IPS-18a (cell line): ENCODE measurements around the gene SPARCL1.

Experiments
- H3K27ac ChIP-seq: one replicate; pipeline ENCODE4 v1.5.1; 2013; ENCODE audit warnings: low read length
- H3K27me3 ChIP-seq: one replicate; pipeline ENCODE4 v1.6.1; 2013; ENCODE audit warnings: mild to moderate bottlenecking, low read length; ENCODE audit not compliant: control insufficient read depth, insufficient read depth
- H3K36me3 ChIP-seq: one replicate; pipeline ENCODE4 v1.6.1; 2013; ENCODE audit warnings: low read depth, low read length; ENCODE audit not compliant: control insufficient read depth
- H3K4me1 ChIP-seq: one replicate; pipeline ENCODE4 v1.6.1; 2013; ENCODE audit warnings: low read depth, low read length; ENCODE audit not compliant: control insufficient read depth
- H3K4me3 ChIP-seq: one replicate; pipeline ENCODE4 v1.5.1; 2013; ENCODE audit warnings: low read length
- H3K9ac ChIP-seq: one replicate; pipeline ENCODE4 v1.6.1; 2013; ENCODE audit warnings: mild to moderate bottlenecking, low read length, moderate library complexity
- H3K9me3 ChIP-seq: one replicate; pipeline ENCODE4 v1.6.1; 2013; ENCODE audit warnings: low read depth, low read length; ENCODE audit not compliant: control insufficient read depth

SPARCL1 gene

DNA sequence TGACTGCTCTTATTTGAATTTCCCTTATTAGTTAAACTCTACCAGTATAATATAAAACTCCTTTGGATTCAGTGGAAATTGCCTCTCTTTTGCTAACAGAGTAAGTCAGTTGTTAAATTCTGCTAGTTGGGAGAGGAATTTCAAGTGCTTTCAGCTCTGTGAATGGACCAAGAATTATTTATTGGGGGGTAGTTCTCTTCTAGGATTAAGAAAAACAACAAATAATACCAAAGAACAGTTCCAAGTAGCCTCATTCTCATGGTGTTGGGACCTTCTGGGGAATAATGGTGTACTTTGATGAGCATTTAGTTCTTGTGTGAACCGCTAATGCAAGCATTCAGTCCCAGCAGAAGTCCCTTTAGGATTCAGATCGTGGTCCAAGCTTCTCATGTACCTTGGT, 11.6 kb downstream of the SPARCL1 start:
- H3K27me3 ChIP-seq: peaks cover 30% of the 10 kb centered on the region
- H3K9ac ChIP-seq: no peak overlapping the region
- no peak overlapping the region for H3K27ac ChIP-seq
- no peaks in the 10 kb centered on the region for H3K9me3 ChIP-seq
- no peaks in the 10 kb centered on the region for H3K36me3 ChIP-seq
- H3K4me1 ChIP-seq: peaks cover 5% of the 10 kb centered on the region
- H3K4me3 ChIP-seq: no peak overlapping the region

DNA sequence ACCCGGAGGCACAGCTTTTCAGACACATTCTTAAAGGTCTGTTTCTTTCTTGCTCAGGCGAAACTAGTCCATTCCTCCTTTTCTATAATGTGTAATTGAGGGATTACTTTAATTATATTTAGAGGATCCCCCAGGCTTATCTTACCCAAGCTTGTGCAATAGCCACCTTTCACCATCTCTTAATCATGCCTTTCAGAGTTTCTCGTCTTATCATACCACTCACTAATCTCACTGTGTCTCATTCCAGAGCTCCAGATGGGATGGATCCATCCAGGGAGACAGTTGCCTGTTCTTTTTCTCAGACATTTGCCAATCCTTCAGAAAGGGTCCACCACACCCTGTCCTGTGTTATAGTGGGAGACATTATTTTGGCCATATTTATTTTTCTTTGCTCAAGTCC, 12.5 kb downstream of the SPARCL1 start:
- peaks cover 5% of the 10 kb centered on the region for H3K4me1 ChIP-seq
- H3K9me3 ChIP-seq: no peaks in the 10 kb centered on the region

DNA sequence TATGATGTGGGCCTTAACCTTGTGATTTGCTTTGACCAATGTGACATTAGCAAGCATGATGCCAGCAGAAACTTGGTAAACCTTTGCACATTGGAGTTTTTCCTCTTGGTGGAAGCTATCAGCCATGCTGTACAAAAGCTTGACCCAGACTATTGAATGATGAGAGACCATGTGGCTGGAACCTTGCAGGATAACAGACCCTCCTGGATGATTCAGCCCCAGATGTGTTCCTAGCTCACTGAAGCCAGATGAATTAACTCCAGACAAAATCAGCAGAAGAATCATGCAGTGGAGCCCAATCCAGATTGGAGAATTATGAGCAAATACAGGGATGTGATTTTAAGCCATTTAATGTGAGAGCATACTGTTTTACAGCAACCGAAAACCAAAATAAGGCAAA, 16.8 kb downstream of the SPARCL1 start:
- Histone ChIP-seq H3K4me1 (no peaks in the 10 kb centered on the region), H3K9me3 (no peaks in the 10 kb centered on the region), H3K9ac (no peak overlapping the region), H3K36me3 (no peaks in the 10 kb centered on the region), H3K27me3 (no peaks in the 10 kb centered on the region), H3K4me3 (no peak overlapping the region), H3K27ac (no peak overlapping the region)

More for the DNA sequence above, 12.5 kb downstream of the SPARCL1 start:
- no peak overlapping the region for H3K27ac ChIP-seq
- no peak overlapping the region for H3K9ac ChIP-seq
- peaks cover 20% of the 10 kb centered on the region for H3K27me3 ChIP-seq
- no peaks in the 10 kb centered on the region for H3K36me3 ChIP-seq
- no peak overlapping the region for H3K4me3 ChIP-seq

DNA sequence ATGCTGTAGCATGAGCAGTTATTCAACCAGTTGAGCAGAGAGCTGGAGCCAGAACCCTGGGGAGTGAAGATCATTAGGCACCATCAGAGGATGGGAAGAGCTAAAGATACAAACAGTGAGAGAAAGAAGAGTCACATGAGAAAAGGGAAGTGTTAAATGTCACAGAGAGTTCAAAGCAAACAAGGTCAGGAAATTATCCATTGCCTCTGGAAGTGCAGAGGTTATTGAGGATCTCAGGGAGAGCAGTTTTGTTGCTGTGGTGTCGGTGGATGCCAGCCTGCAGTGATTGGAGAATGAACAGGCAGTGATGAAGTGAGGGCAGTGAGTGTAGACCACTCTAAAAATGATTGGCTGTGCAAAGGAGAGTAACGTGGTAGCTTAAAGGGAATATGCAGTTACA, 17.7 kb downstream of the SPARCL1 start:
- Histone ChIP-seq H3K9ac (no peak overlapping the region), H3K27me3 (no peaks in the 10 kb centered on the region), H3K36me3 (no peaks in the 10 kb centered on the region), H3K27ac (no peak overlapping the region), H3K4me3 (no peak overlapping the region), H3K9me3 (no peaks in the 10 kb centered on the region), H3K4me1 (no peaks in the 10 kb centered on the region)

DNA sequence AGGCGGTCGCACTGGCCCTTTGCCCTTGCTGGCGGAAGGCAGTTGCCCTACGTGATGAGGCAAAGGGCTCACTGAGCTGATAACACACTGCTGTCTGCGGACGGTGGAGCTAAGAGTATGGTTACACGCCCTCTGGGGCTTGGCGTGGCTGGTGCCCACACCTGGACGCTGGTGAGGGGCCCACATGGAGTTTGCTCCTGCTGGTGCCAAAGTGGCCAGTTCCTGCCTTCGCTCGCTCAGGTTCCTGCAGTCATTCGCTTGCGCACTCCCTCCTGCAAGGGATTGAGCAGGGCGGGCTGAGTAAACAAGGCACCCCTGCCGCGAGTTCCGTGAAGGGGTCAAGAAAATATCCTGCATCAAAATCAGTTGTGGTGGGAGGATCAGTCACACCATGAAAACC, 18.4 kb downstream of the SPARCL1 start:
- H3K27ac ChIP-seq: no peak overlapping the region
- no peaks in the 10 kb centered on the region for H3K27me3 ChIP-seq
- no peaks in the 10 kb centered on the region for H3K36me3 ChIP-seq
- H3K9ac ChIP-seq: no peak overlapping the region
- H3K9me3 ChIP-seq: no peaks in the 10 kb centered on the region
- no peak overlapping the region for H3K4me3 ChIP-seq
- no peaks in the 10 kb centered on the region for H3K4me1 ChIP-seq

DNA sequence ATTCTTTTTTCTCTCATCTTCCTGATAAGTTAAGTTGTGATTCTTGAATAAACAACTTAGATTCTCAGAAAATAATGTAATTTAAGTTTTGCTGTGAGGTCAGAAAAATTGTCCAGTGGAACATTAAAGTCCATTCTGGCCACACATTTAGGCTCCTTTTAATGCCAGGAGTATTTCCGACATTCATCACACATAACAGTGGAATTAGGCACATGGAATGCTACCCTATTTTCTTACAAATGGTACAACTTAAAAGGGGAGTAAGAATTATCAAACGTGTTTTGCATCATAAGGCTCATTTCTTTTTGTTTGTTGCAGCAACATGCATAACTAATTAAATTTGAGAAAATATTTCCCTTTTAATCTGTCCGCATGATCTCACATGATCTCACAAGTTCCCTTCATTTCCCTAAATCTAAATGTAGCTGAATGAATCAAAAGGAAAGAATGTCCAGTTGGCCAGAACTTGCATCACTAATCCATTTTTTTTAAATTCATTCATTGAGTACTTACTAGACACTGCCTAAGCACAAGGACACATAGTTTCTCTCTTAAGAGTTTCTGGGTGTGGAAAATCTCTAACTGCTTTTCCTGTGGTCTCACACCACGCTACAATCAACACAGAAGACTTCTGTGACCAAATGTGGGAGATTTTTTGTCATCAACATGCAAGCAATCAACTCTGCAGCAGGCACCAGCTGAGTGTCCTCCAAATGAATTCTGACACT, 22.0 kb downstream of the SPARCL1 start:
- H3K4me3 ChIP-seq: no peak overlapping the region
- no peak overlapping the region for H3K9ac ChIP-seq
- no peaks in the 10 kb centered on the region for H3K9me3 ChIP-seq

DNA sequence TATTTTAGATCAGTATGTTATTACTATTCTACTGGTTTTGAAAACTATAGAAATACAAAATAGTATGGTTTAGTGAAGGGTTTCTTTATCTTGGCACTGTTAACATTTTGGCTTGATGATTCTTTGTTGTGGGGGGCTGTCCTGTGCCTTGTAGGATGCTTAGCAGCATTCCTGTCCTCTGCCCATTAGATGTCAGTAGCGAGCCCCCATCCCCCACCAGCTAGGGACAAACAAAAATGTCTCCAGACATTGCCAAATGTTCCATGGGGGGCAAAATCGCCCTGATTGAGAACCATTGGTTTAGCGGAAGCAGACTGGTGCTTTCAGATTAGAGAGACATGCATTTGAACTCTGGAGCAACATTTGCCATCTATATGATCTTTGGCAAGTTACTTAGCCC, 23.3 kb downstream of the SPARCL1 start:
- H3K27ac ChIP-seq: no peak overlapping the region
- no peaks in the 10 kb centered on the region for H3K27me3 ChIP-seq

More for the DNA sequence above, 22.0 kb downstream of the SPARCL1 start:
- H3K27ac ChIP-seq: no peak overlapping the region
- H3K4me1 ChIP-seq: no peaks in the 10 kb centered on the region
- H3K27me3 ChIP-seq: no peaks in the 10 kb centered on the region
- no peaks in the 10 kb centered on the region for H3K36me3 ChIP-seq

DNA sequence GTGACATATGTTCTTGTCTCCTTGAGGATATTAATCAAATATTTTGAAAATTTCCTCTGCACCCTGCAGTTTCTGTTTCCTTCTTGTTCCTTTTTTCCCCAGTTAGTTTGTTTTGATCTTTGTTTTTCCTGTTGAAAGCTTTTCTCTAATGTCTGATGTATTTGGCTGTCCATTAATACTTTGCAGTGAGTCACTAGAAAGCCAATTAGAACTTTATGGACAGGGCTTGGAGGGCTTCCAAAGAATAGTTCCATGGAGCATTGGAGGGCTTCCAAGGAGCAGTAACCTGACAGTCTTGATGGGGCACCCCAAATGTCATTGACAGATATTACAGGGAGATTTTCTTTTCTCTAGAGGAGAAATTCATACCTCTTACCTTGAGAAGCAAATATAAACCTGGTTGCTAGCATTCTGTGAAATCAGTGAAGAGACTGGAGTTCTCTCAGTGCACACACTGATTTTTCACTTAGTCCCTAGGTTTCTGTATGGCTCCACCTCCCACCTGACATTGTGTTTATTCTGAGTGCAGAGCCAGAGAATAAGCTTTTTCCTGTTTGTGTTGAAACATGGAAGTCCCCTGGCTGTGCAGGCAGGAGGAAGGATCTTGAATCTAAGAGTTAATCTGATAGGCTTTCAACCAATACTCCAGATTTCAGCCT, 26.5 kb downstream of the SPARCL1 start:
- H3K4me1 ChIP-seq: no peaks in the 10 kb centered on the region
- no peak overlapping the region for H3K27ac ChIP-seq
- no peak overlapping the region for H3K4me3 ChIP-seq
- H3K36me3 ChIP-seq: no peaks in the 10 kb centered on the region
- no peaks in the 10 kb centered on the region for H3K9me3 ChIP-seq
- H3K9ac ChIP-seq: no peak overlapping the region
- H3K27me3 ChIP-seq: no peaks in the 10 kb centered on the region

More for the DNA sequence above, 23.3 kb downstream of the SPARCL1 start:
- no peaks in the 10 kb centered on the region for H3K9me3 ChIP-seq
- no peaks in the 10 kb centered on the region for H3K4me1 ChIP-seq
- no peaks in the 10 kb centered on the region for H3K36me3 ChIP-seq
- no peak overlapping the region for H3K9ac ChIP-seq
- H3K4me3 ChIP-seq: no peak overlapping the region

DNA sequence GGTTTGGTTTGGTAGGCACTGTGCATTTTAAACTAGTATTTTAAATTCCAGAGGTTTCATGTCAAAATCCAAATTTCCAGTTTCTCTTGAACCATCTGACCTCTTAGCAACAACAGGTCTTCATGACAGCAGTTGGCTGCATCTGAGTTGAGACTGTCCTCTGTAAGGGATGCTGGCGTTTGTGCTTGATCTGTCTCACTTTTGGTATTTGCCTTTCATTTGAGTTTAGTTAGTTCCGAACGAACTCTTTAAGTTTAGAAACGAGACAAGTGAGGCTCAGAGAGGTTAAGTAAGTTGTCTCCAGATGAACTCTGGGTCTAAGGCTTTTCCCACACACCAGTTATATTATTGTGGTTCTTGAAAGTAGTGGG, 29.1 kb downstream of the SPARCL1 start:
- Histone ChIP-seq H3K9me3 (no peaks in the 10 kb centered on the region), H3K27ac (no peak overlapping the region), H3K36me3 (no peaks in the 10 kb centered on the region), H3K27me3 (no peaks in the 10 kb centered on the region), H3K4me1 (no peaks in the 10 kb centered on the region), H3K4me3 (no peak overlapping the region), H3K9ac (no peak overlapping the region)

DNA sequence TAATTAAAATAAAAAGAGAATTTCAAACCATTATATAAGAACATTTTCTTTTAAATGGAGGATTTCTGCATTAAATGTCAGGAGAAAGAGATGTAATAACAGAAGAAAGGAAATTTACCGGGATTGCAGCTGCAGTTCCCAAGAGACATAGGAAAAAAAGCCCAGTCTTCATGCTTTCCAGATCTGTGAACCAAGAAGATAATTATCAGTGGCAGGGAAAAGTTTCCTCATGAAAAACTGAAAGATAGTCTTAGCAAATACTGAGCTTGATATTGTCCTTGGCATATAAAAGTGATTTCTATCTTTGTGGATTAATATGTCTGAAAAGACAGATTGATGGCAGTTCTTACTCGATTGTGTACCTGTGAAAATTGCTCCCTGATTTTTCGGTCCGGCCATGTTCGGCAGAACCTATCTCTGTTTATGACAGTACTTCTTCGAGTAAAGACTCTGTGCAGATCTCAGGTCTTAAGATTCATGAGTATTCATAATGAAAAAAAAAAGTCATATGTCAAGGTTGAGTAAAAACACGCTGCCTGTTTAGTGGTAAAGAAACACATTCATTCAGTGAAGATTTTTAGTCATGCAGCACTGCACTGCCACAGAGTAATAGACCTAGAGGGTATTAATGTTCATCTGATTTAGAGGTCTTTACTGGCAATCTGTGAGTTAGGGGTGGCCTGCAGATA, 29.6 kb downstream of the SPARCL1 start:
- no peaks in the 10 kb centered on the region for H3K27me3 ChIP-seq
- no peak overlapping the region for H3K4me3 ChIP-seq
- no peaks in the 10 kb centered on the region for H3K9me3 ChIP-seq
- no peaks in the 10 kb centered on the region for H3K36me3 ChIP-seq
- H3K4me1 ChIP-seq: no peaks in the 10 kb centered on the region
- no peak overlapping the region for H3K9ac ChIP-seq
- H3K27ac ChIP-seq: no peak overlapping the region

DNA sequence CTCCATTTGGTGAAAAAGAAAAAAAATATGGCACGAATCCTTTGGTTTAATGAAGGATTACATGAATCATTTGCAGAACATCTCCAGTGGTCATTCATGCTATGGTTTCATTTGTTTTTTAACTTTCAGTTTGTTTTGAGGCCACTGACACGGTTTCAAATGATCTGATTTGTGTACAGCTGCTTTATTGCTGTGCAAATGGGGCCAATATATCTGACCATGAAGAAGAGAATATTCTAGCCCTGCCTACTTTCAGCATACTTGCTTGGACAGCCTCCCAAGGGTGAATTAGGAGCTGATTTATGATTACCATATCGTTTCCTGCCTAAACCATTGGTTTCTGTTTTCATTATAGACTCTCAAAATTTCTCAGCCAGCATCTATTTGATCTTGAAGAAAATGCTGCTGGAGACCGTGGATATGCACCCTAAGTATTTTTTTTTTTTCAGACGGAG, 30.7 kb downstream of the SPARCL1 start:
- H3K9me3 ChIP-seq: no peaks in the 10 kb centered on the region
- H3K27ac ChIP-seq: no peak overlapping the region
- H3K27me3 ChIP-seq: no peaks in the 10 kb centered on the region
- H3K4me3 ChIP-seq: no peak overlapping the region
- H3K36me3 ChIP-seq: no peaks in the 10 kb centered on the region
- no peak overlapping the region for H3K9ac ChIP-seq
- H3K4me1 ChIP-seq: no peaks in the 10 kb centered on the region
